Ectodermal cell (in vitro differentiated cells): Measurements from ENCODE around the gene ARMC9.
"Not testable (repeated sequence)": the region's sequence is repeated elsewhere in the genome, so short reads cannot be mapped to it uniquely, and the experiment has no call there.

Source experiments
- H3K27ac ChIP-seq: 2 replicates; pipeline ENCODE4 v1.7.0; 2013; ENCODE audit warnings: mild to moderate bottlenecking, low read depth, low read length; ENCODE audit not compliant: insufficient read depth, poor library complexity, severe bottlenecking
- H3K27me3 ChIP-seq: 2 replicates; pipeline ENCODE4 v1.7.0; 2013; ENCODE audit warnings: mild to moderate bottlenecking, low read length; ENCODE audit not compliant: insufficient read depth, control insufficient read depth, poor library complexity, severe bottlenecking
- H3K36me3 ChIP-seq: one replicate; pipeline ENCODE4 v1.7.0; 2013; ENCODE audit warnings: low read length; ENCODE audit not compliant: control insufficient read depth, insufficient read depth
- H3K4me1 ChIP-seq: one replicate; pipeline ENCODE4 v1.7.0; 2013; ENCODE audit warnings: low read length; ENCODE audit not compliant: control insufficient read depth, insufficient read depth
- H3K4me3 ChIP-seq: 2 replicates; pipeline ENCODE4 v1.7.0; 2013; ENCODE audit warnings: low read depth, low read length, control low read depth; ENCODE audit not compliant: insufficient read depth
- H3K9me3 ChIP-seq: 2 replicates; pipeline ENCODE4 v1.7.0; 2013; ENCODE audit warnings: mild to moderate bottlenecking, low read length, moderate library complexity; ENCODE audit not compliant: control insufficient read depth
- WGBS, 2 experiments: methylation state at CpG; one replicate each; pipeline ENCODE4 v1.1.7; 2013; ENCODE audit warnings: missing lambda C conversion rate in 2 of 2; 5-methylcytosine and 5-hydroxymethylcytosine counted together

Gene ARMC9

DNA sequence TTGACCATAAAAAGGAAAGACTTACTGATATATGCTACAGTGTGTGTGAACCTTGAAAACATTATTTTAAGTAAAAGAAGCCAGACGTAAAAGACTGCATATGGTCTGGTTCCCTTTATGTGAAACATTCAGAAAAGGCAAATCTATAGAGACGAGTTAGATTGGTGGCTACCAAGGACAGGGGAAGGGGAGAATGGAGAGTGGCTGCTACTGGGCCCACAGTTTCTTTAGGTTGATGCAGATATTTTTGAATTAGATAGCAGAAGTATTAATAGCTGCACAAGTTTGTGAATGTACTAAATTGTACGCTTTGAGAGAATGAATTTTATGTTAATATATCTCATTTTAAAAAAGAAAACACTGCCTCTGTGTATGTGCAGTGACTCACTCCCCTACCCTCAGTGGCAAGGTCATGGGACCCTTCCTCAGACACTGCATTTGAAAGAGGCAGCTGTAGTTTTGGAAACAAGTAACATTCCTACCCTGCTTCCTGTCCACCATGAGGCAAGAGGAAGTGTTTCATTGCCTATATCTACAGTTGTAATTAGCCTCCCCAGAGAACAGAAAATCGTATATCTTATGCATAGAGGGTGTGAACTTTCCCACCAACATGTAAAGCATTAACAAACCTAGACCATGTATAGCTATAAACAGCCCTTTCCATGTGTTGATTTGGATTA is 29.8 kb upstream of the ARMC9 start:
- no peak overlapping the region for H3K27ac ChIP-seq
- peaks cover 5% of the 10 kb centered on the region for H3K36me3 ChIP-seq
- no peaks in the 10 kb centered on the region for H3K9me3 ChIP-seq
- no peaks in the 10 kb centered on the region for H3K27me3 ChIP-seq
- 95% methylated on average over 3 to 4 of the region's 4 CpGs for WGBS, 2 experiments
- H3K4me1 ChIP-seq: no peaks in the 10 kb centered on the region
- no peak overlapping the region for H3K4me3 ChIP-seq

DNA sequence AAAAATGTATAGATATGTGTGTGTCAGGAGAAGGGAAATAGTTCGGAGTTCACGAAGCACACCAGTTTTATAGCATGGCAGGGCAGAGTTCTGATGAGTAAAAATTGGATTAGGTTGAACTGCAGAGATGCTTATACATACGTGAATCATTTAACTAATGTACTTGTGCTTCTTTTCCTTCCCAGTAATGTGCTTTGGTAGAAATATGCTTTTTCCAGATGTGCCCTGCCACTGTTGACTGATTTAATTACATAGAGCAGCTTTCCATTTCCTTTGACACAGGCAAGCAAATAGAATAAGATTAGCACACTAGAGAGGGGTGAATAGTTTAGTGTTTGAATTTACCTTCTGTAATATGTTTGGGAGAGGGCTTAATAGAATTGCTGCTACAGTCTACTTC is 28.9 kb upstream of the ARMC9 start:
- no peaks in the 10 kb centered on the region for H3K4me1 ChIP-seq
- H3K36me3 ChIP-seq: peaks cover 5% of the 10 kb centered on the region
- no peaks in the 10 kb centered on the region for H3K9me3 ChIP-seq
- 90 to 97% methylated on average over 3 of the region's 3 CpGs for WGBS, 2 experiments
- H3K27ac ChIP-seq: no peak overlapping the region
- H3K4me3 ChIP-seq: no peak overlapping the region
- H3K27me3 ChIP-seq: no peaks in the 10 kb centered on the region

DNA sequence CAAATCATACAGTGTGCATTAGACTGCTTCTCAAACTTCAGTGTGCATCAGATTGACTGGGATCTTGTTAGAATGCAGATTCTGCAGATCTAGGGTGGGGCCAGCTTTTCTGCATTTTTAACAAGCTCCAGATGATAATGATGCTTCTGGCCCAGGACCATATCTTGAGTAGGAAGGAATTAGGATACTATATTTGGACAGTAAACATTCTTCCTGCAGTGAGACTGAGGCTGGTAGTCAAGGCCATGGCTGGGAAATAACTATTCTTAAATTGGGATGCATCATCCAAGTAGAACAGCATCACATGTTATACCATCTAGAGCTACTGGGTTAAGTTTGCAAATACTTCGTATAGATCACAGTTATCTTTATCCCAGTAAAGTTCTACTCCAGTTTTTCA is 28.4 kb upstream of the ARMC9 start:
- Histone ChIP-seq H3K9me3 (no peaks in the 10 kb centered on the region), H3K4me3 (no peak overlapping the region), H3K27me3 (no peaks in the 10 kb centered on the region), H3K36me3 (peaks cover 5% of the 10 kb centered on the region), H3K27ac (no peak overlapping the region), H3K4me1 (no peaks in the 10 kb centered on the region)
- 97 to 100% methylated on average over 1 of the region's 1 CpG for WGBS, 2 experiments

DNA sequence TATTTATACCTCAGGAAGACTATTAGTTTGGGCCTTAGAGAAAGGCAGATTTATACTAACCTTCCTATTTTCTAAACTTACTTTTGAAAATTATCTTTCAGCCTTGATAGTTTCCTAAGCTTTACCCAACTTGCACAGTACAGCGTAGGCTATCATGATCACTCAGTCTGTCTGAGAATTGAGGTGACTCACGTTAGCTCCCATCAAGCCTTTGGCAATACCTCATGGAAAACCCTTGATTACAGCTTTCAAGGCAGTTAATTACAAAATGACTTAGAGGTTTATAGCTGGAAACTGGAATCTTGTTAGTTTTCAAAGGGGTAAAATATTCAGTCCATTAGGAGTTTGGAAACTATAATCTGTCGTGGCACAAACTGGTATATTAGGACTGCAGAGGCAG is 26.4 kb upstream of the ARMC9 start:
- Histone ChIP-seq H3K36me3 (peaks cover 5% of the 10 kb centered on the region), H3K27me3 (no peaks in the 10 kb centered on the region), H3K4me1 (no peaks in the 10 kb centered on the region), H3K27ac (no peak overlapping the region), H3K4me3 (no peak overlapping the region), H3K9me3 (no peaks in the 10 kb centered on the region)
- 95 to 97% methylated on average over 3 of the region's 3 CpGs for WGBS, 2 experiments

DNA sequence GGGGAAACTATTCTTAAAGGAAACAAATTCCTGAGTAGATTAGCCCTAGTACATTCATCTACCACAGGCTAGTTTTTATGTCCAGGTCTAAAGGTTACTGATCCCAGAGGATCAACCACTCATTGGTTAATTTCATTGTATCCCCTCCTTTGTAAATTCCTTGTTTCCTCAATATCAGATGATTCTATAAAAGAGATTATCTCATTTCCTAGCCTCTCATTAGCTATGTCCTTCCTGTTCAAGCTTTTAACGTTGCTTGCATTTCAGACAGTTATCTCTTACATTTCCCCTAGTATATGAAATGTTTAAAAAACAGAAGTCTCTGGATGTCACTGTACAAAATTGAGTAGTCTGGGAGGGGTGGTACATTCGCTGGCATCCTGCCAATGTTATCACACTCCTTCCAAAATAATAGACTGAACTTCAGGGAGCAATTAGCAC is 24.2 kb upstream of the ARMC9 start:
- H3K4me3 ChIP-seq: no peak overlapping the region
- H3K4me1 ChIP-seq: no peaks in the 10 kb centered on the region
- WGBS, 2 experiments: 83 to 100% methylated on average over 1 to 2 of the region's 2 CpGs
- no peaks in the 10 kb centered on the region for H3K9me3 ChIP-seq
- no peak overlapping the region for H3K27ac ChIP-seq
- no peaks in the 10 kb centered on the region for H3K36me3 ChIP-seq
- H3K27me3 ChIP-seq: no peaks in the 10 kb centered on the region

DNA sequence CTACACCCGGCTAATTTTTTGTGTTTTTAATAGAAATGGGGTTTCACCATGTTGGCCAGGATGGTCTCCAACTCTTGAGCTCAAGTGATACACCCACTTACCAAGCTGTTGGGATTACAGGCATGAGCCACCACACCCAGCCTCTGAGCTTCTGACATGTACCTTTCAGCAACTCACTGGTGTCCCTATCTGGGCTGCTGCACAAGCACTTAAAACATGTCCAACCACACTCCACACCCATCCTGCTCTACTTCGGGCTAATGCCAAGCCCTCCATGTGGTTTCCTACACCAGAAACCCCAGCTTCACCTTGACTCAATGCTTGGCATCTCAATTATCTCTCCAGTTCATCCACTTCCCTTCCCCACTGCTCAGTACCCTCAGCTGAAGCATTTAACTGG is 22.4 kb upstream of the ARMC9 start:
- Histone ChIP-seq H3K4me3 (no peak overlapping the region), H3K36me3 (no peaks in the 10 kb centered on the region), H3K4me1 (no peaks in the 10 kb centered on the region), H3K27me3 (no peaks in the 10 kb centered on the region), H3K9me3 (no peaks in the 10 kb centered on the region), H3K27ac (no peak overlapping the region)
- WGBS, 2 experiments: 94% methylated on average over 2 of the region's 2 CpGs

- Histone ChIP-seq H3K36me3 (no peaks in the 10 kb centered on the region), H3K4me1 (no peaks in the 10 kb centered on the region), H3K27ac (no peak overlapping the region), H3K9me3 (no peaks in the 10 kb centered on the region), H3K4me3 (no peak overlapping the region), H3K27me3 (no peaks in the 10 kb centered on the region)
- WGBS, 2 experiments: 96% methylated on average over 11 of the region's 11 CpGs
These were observed 21.0 kb upstream of the ARMC9 start for GRCh38 chr2:231177156-231178025.

DNA sequence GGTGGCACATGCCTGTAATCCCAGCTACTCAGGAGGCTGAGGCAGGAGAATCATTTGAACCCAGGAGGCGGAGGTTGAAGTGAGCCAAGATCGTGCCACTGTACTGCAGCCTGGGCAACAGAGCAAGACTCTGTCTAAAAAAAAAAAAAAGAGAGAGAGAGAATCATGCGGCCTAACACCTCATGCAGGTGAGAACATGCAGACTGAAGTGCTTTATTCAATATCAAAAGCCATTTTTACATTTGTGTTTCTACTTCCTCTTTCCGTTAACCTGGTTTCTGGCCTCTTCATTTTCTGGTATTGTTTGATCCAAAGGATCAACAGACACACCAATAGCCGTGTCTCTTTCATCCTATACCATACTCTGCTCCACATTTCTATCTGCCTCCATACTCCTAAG is 19.6 kb upstream of the ARMC9 start:
- not testable (repeated sequence) for H3K27me3 ChIP-seq, H3K36me3 ChIP-seq, H3K27ac ChIP-seq, H3K9me3 ChIP-seq, H3K4me1 ChIP-seq, H3K4me3 ChIP-seq
- WGBS, 2 experiments: 94 to 95% methylated on average over 5 of the region's 5 CpGs

- Histone ChIP-seq H3K36me3 (no peaks in the 10 kb centered on the region), H3K27me3 (no peaks in the 10 kb centered on the region), H3K27ac (no peak overlapping the region), H3K4me3 (no peak overlapping the region), H3K9me3 (no peaks in the 10 kb centered on the region), H3K4me1 (no peaks in the 10 kb centered on the region)
- WGBS, 2 experiments: 90% methylated on average over 12 of the region's 12 CpGs
These were observed 16.4 kb upstream of the ARMC9 start for GRCh38 chr2:231181860-231182512.

- Histone ChIP-seq H3K36me3 (no peaks in the 10 kb centered on the region), H3K4me3 (no peak overlapping the region), H3K9me3 (no peaks in the 10 kb centered on the region), H3K4me1 (no peaks in the 10 kb centered on the region), H3K27me3 (no peaks in the 10 kb centered on the region), H3K27ac (no peak overlapping the region)
- WGBS, 2 experiments: 88 to 90% methylated on average over 8 of the region's 8 CpGs
These were observed 15.9 kb upstream of the ARMC9 start for GRCh38 chr2:231182513-231182899.
